ENCODE results near the gene ZBTB21.

GRCh38 chr21:42026082-42026435 is 15.9 kb upstream of the ZBTB21 start:
- no peak for TF ChIP-seq CTCF (IDR thresholded peaks at IDR 0.05 in 8 of 11, conservative IDR thresholded peaks at IDR 0.05 in 3 of 11)
- no peak for TF ChIP-seq POLR2AphosphoS5 (IDR thresholded peaks at IDR 0.05)
- no peak for TF ChIP-seq POLR2A (IDR thresholded peaks at IDR 0.05)

All from spleen (tissue), 7 donors.